ENCODE data around the gene IL23R.
A peak's percentile ranks its signal among the peaks of the same experiment; 100 is the strongest.

The IL23R gene

DNA sequence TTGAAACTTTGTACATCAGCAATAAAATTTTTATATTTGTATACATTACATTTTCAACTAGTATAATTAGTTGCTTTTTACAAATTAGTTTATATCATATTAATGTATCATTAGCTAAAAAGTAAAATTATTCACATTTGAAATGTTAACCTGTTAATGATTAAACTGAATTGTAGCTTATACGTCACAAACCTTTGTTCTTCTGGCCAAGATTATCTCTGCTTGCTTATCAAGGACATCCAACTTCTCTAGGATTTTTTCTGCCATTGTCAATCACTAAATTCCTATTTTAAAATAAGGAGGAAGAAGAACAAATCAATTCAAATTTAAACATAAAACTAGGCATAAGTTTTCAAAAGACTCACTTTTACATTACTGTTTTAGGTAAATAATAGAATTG is 39.3 kb upstream of the IL23R start:
- no peak overlapping the region for H3K27ac ChIP-seq
- TF ChIP-seq, protein P1, sequence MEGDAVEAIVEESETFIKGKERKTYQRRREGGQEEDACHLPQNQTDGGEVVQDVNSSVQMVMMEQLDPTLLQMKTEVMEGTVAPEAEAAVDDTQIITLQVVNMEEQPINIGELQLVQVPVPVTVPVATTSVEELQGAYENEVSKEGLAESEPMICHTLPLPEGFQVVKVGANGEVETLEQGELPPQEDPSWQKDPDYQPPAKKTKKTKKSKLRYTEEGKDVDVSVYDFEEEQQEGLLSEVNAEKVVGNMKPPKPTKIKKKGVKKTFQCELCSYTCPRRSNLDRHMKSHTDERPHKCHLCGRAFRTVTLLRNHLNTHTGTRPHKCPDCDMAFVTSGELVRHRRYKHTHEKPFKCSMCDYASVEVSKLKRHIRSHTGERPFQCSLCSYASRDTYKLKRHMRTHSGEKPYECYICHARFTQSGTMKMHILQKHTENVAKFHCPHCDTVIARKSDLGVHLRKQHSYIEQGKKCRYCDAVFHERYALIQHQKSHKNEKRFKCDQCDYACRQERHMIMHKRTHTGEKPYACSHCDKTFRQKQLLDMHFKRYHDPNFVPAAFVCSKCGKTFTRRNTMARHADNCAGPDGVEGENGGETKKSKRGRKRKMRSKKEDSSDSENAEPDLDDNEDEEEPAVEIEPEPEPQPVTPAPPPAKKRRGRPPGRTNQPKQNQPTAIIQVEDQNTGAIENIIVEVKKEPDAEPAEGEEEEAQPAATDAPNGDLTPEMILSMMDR (conservative IDR thresholded peaks at IDR 0.05), result no peak

DNA sequence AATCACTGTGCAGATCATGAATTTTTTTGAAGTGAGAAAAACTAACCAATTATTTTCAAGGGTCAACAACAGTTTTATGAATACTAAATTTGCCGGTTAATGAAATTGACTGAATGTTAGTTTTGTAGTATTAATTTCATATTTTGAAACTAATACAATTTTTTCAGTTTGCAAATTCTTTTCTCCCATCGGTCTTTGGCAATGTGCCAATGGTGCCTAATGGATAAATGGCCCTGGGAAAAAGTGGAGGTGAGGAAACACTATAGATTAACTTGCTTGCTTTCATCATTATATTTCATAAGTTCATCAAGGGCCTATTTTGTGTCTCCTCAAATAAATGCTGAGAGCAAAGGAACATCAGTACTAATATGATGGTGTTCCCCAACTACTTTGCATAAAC is 35.6 kb upstream of the IL23R start:
- TF ChIP-seq, protein P1 (conservative IDR thresholded peaks at IDR 0.05), result no peak

DNA sequence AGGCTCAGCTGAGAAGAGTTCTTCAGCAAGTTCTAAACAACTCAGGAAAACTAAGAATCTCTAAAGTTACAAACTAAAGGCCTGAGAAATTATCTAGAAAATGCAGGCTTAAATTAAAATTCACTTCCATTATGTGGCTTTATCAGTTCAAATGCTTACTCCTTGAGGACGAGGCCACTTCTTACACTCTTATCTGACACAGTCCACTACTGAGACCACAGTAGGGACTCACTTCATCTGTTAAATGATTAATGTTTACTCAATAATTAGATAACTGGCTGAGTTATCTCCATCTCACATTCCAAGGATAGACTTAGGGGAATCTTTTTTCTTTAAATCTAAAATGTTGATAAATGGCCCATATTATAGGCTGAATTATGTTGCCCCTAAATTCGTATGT is 33.1 kb upstream of the IL23R start:
- no peak overlapping the region for H3K27ac ChIP-seq
- TF ChIP-seq, protein P1 (conservative IDR thresholded peaks at IDR 0.05), result no peak

More for the DNA sequence above, 35.6 kb upstream of the IL23R start:
- no peak overlapping the region for H3K27ac ChIP-seq

DNA sequence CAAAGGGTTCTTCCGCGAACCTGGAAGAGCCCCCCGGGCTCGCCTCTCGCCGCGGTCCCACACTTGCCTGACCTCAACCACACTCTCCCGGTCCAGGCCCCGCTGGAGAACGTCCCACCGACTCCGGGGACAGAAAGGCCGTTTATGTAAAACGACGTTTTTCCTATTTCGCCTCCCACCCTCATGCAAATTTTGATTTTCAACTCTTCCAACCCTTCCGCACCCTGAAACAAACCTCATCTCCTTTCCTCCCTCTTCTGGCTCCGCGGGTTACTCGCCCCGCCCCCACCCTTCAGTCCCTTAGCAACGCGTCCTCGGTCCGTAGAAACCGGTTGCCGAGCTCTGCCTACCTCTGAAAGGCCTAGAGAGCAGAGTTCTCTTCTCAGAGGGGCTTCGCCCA is 31.6 kb upstream of the IL23R start, which contains the start of gene C1orf141:
Gene C1orf141 (minus strand): TSS at position 276 of the 400 bp plus-strand sequence. CDS start 7,730 bp downstream, outside the sequence.
- H3K27ac ChIP-seq, result no peak within 1 kb of the TSS
- TF ChIP-seq, protein P1 (conservative IDR thresholded peaks at IDR 0.05), result no peak

DNA sequence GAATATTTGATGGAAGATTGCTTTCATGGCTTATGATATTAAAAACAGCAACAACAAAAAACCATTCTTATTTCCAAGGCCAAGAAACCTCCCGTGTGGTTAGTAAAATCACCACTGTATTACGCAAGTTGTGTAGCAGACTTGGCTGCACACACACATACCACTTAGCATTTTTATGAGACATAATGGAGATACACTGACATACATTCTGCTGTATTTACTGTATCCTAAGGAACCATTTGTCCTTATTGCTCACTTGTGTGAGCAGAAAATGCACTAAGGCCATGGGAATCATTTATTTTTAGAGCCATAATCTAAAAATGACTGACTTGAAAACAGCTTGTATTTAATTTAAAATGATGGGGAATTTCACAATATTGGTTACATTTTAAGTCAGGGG is 30.9 kb upstream of the IL23R start:
- TF ChIP-seq, protein P1 (conservative IDR thresholded peaks at IDR 0.05), result no peak
- no peak overlapping the region for H3K27ac ChIP-seq

DNA sequence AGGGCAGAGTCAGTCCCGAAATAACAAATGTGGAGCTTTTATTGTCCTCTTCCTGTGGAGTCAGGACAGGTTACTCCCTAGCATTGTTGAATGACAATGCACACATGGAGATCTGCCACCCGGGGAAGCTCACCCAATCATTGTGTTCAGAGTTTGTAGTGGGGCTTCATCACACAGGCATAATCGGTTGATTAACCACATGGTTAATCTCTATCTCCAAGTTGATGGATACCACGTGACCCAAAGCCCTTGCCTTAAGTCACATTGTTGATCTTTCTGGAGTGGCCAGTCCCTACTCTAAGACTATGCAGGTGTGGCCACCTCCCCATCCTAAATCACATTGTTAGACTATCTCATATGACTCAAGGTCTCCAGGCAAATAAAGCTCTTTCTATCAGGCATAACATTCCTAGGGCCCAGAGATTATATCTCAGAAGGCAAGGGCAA is 28.9 kb upstream of the IL23R start:
- TF ChIP-seq, protein P1 (conservative IDR thresholded peaks at IDR 0.05), result no peak
- H3K27ac ChIP-seq, result peak overlapping the region; percentile 81; the same call in 1 of the 2 replicates

DNA sequence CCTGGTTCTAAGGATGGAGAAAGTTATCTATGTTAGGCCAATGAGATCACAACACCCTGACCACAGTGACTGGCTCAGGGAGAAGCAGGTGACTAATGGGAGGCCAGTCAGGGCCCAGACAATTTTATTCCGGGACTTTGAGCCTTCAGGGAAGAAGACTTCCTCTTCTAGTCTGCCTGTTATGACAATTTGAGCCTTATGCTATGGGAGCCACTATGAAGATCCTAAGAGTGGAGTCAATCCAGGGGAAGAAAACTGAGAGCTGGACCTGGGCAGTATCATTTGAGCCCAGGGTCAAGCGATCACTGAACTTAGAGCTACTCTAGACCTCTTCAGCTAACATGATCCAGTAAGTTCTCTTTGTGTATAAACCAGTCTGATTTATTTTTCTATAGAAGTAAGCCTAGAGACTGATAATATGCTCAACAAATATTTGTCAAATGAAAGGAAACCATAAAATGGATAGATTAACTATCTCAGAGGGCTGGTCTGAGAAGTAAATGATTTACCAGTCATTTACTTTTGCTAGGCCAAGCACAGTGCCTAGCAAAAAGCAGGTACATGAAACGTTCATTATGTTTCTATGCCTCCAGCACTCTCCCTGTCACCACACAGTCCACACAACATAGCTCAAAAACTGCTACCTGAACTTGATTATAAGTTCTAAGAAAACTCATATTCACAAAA is 27.3 kb upstream of the IL23R start:
- TF ChIP-seq, protein P1 (conservative IDR thresholded peaks at IDR 0.05), result no peak
- peak overlapping the region; percentile 81 for H3K27ac ChIP-seq
